Erythroblast (primary cell): Measurements from ENCODE around the gene TULP4.

Experiments
- GATA1 ChIP-seq: IDR thresholded peaks from 2 replicates; pipeline ENCODE4 v1.6.1; 2011; ENCODE audit warnings: low read depth, mild to moderate bottlenecking, control low read depth, low read length, moderate library complexity
- POLR2A ChIP-seq: IDR thresholded peaks from 2 replicates; pipeline ENCODE4 v1.6.1; 2011; ENCODE audit warnings: mild to moderate bottlenecking, low read length

DNA sequence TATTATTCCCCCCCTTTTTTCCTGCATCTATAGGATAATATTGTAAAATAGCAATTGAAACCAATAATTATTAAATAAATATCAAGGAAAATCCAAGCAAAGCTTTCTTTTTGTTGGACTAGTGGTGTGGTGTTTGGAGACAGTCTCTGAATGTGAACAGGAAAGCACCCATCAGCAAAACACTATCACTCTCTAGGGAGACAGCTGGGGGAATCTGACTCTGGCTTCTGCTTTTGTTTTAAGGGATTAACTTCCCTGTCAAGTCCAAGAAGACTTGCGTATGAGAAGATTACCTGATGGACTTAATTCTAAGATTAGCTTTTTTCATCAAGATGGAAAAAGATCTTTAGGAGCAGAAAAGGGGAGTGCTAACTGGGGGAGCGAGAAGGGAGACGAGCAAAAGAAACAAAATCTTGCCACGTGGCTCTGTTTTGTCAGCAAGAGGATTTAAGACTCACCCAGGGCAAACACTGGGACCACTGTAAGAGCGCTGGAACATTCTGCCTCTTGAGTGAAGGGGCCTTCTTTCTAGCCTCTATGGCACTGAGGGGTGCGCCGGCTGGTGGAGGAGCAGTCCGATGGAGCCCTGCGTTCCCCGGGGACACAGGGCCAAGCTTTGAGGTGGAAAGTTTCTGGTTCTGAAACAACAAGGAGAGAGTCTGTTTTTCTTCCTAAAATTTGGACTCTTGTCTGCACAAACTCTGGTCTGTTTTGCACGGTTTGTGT is 570 bp downstream of the TULP4 start:
- TF ChIP-seq POLR2A, result no peak
- TF ChIP-seq GATA1, result no peak
